GM12878 (cell line): ENCODE results near the gene CCDC24. TPM values are rescaled to one million over a fixed set of nuclear protein-coding genes. Genes with fewer than 3 reads are reported as not detected.

Experiments
- ATAC-seq: fragments of 200-7000 bp; cut with Tn5 transposase; 3 replicates; pipeline ENCODE4 v1.9.1; 2020; ENCODE audit warnings: mild to moderate bottlenecking, moderate library complexity
- BruUV-seq: library from RNA; stranded (reverse); fragments of 400-500 nt; replicated peaks from 2 replicates; lab custom pipeline; 2021; lab: Mats Ljungman, UMichigan
- CTCF ChIA-PET: fragments of 300-600 bp; sonication (Branson Sonifier 250); formaldehyde crosslinking; extraction: SDS; loops from one replicate; lab custom pipeline; 2021; ENCODE audit warnings: inconsistent platforms; lab: Yijun Ruan, JAX
- POLR2A ChIA-PET: fragments of 350-600 bp; formaldehyde crosslinking; extraction: SDS; loops from one replicate; lab custom pipeline; 2021; ENCODE audit warnings: inconsistent platforms; lab: Charles Lee
- RAD21 ChIA-PET: fragments of 300-600 bp; sonication (Branson Sonifier 250); formaldehyde crosslinking; loops from one replicate; lab custom pipeline; 2023; ENCODE audit warnings: antibody characterized with exemption; ENCODE audit not compliant: unreplicated experiment; lab: Charles Lee
- SMC1A ChIA-PET: fragments of 300-600 bp; sonication (Branson Sonifier 250); formaldehyde crosslinking; loops from one replicate; lab custom pipeline; 2023; ENCODE audit not compliant: unreplicated experiment, uncharacterized antibody; lab: Charles Lee
- DNase-seq: peaks from one replicate; pipeline ENCODE4 v3.0.0-alpha.2; 2011; ENCODE audit warnings: low read depth, low spot score
- FAIRE-seq: peaks from 3 replicates; lab custom pipeline; 2011; peaks lifted over from hg19 to GRCh38; lab: Jason Lieb, UNC
- H2AFZ ChIP-seq: 2 replicates; pipeline ENCODE4 v1.6.0; 2011; ENCODE audit warnings: low read depth, low read length, control low read depth; ENCODE audit not compliant: control insufficient read depth
- H3K27ac ChIP-seq: 2 replicates; pipeline ENCODE4 v1.5.1; 2011; ENCODE audit warnings: control low read depth; ENCODE audit not compliant: control insufficient read depth, insufficient read depth
- H3K27me3 ChIP-seq, 2 experiments: replicated peaks in 1 of 2; 2 replicates each; pipeline versions ENCODE4 v1.6.0 to v1.6.1; 2011; ENCODE audit warnings: low read length in 1 of 2; ENCODE audit not compliant: control insufficient read depth in 2 of 2, insufficient read depth in 2 of 2
- H3K36me3 ChIP-seq, 2 experiments: 2 replicates each; pipeline ENCODE4 v1.5.1; 2011; ENCODE audit warnings: low read length in 1 of 2; ENCODE audit not compliant: control insufficient read depth in 2 of 2, insufficient read depth in 2 of 2
- H3K4me1 ChIP-seq: 2 replicates; pipeline ENCODE4 v1.6.1; 2011; ENCODE audit warnings: mild to moderate bottlenecking, low read length, moderate library complexity, mixed read lengths; ENCODE audit not compliant: control insufficient read depth, insufficient read depth
- H3K4me2 ChIP-seq: 2 replicates; pipeline ENCODE4 v1.6.0; 2011; ENCODE audit warnings: control low read depth; ENCODE audit not compliant: control insufficient read depth, insufficient read depth
- H3K4me3 ChIP-seq: fragments of 200-600 bp; sonication (generic); 2 replicates; pipeline ENCODE4 v1.5.1; 2016
- H3K79me2 ChIP-seq: 2 replicates; pipeline ENCODE4 v1.6.0; 2011; ENCODE audit warnings: low read length; ENCODE audit not compliant: control insufficient read depth, insufficient read depth
- H3K9ac ChIP-seq: 2 replicates; pipeline ENCODE4 v1.8.0; 2011; ENCODE audit warnings: low read length, control low read depth, mixed read lengths; ENCODE audit not compliant: control insufficient read depth, insufficient read depth
- H3K9me3 ChIP-seq: replicated peaks from 3 replicates; pipeline ENCODE4 v1.5.1; 2011; ENCODE audit warnings: mild to moderate bottlenecking, low read length; ENCODE audit not compliant: control insufficient read depth, insufficient read depth
- H4K20me1 ChIP-seq: 2 replicates; pipeline ENCODE4 v1.6.0; 2011; ENCODE audit not compliant: control insufficient read depth, insufficient read depth
- BHLHE40 ChIP-seq, 2 experiments: fragments of 450-650 bp in 1 of 2; IDR thresholded peaks; 2 replicates each; pipeline ENCODE4 v1.6.1; 2011 to 2017; ENCODE audit warnings: low read depth in 2 of 2, borderline replicate concordance in 1 of 2, improper control_type of control experiment in 1 of 2, low read length in 1 of 2, mild to moderate bottlenecking in 1 of 2
- CBFB ChIP-seq: IDR thresholded peaks from 2 replicates; pipeline ENCODE4 v1.6.1; 2016; ENCODE audit warnings: antibody characterized with exemption, low read depth
- CHD1 ChIP-seq: IDR thresholded peaks from 2 replicates; pipeline ENCODE4 v1.6.1; 2012; ENCODE audit warnings: low read depth, low read length, improper control_type of control experiment
- FOXK2 ChIP-seq: fragments of 450-650 bp; IDR thresholded peaks from 2 replicates; pipeline ENCODE4 v1.6.1; 2017; ENCODE audit warnings: mild to moderate bottlenecking, moderate library complexity
- GATAD2B ChIP-seq: fragments of 450-650 bp; conservative IDR thresholded peaks from 2 replicates; pipeline ENCODE4 v1.6.1; 2017; ENCODE audit warnings: low read depth, mild to moderate bottlenecking, moderate library complexity
- HDAC6 ChIP-seq: fragments of 200-600 bp; sonication (generic); IDR thresholded peaks from one replicate; pipeline ENCODE4 v1.8.0; 2017; ENCODE audit warnings: antibody characterized with exemption; ENCODE audit not compliant: unreplicated experiment
- JUND ChIP-seq: IDR thresholded peaks from 2 replicates; pipeline ENCODE4 v1.6.1; 2012; ENCODE audit warnings: low read depth, mild to moderate bottlenecking, low read length, improper control_type of control experiment, moderate library complexity
- KDM1A ChIP-seq: fragments of 200-600 bp; sonication (generic); IDR thresholded peaks from 2 replicates; pipeline ENCODE4 v1.6.1; 2016; ENCODE audit warnings: borderline replicate concordance
- MTA3 ChIP-seq: IDR thresholded peaks from 2 replicates; pipeline ENCODE4 v1.6.1; 2012; ENCODE audit warnings: low read length, inconsistent platforms, borderline replicate concordance
- NFYB ChIP-seq: IDR thresholded peaks from 2 replicates; pipeline ENCODE4 v1.6.1; 2011; ENCODE audit warnings: low read depth, mild to moderate bottlenecking, low read length, improper control_type of control experiment, moderate library complexity; ENCODE audit not compliant: insufficient read depth
- POLR2A ChIP-seq: IDR thresholded peaks from 2 replicates; pipeline ENCODE4 v1.6.1; 2011; ENCODE audit warnings: low read depth, mild to moderate bottlenecking, low read length
- RAD21 ChIP-seq: IDR thresholded peaks from 2 replicates; pipeline ENCODE4 v1.6.1; 2011; ENCODE audit warnings: mild to moderate bottlenecking, low read depth, low read length, moderate library complexity; ENCODE audit not compliant: insufficient read depth
- RB1 ChIP-seq: fragments of 450-650 bp; formaldehyde crosslinking; IDR thresholded peaks from 2 replicates; pipeline ENCODE4 v1.6.1; 2017; ENCODE audit warnings: mild to moderate bottlenecking, borderline replicate concordance
- RELA ChIP-seq: fragments of 450-650 bp; IDR thresholded peaks from 2 replicates; pipeline ENCODE4 v1.8.0; 2014; ENCODE audit warnings: borderline replicate concordance; ENCODE audit not compliant: partially characterized antibody
- SRF ChIP-seq, 2 experiments: IDR thresholded peaks; 2 replicates each; pipeline ENCODE4 v1.6.1; 2011; ENCODE audit warnings: low read depth in 2 of 2, low read length in 2 of 2, mild to moderate bottlenecking in 1 of 2, moderate library complexity in 1 of 2
- TBL1XR1 ChIP-seq: IDR thresholded peaks from 2 replicates; pipeline ENCODE4 v1.6.1; 2012; ENCODE audit warnings: low read depth, low read length, improper control_type of control experiment
- TCF12 ChIP-seq: IDR thresholded peaks from 2 replicates; pipeline ENCODE4 v1.6.1; 2011; ENCODE audit warnings: low read depth, mild to moderate bottlenecking, low read length
- WGBS: methylation state at CpG from one replicate; pipeline ENCODE4 v1.1.6; 2016; ENCODE audit warnings: low lambda C conversion rate; ENCODE audit not compliant: insufficient replicate concordance, insufficient coverage; ENCODE audit errors: missing lambda C conversion rate; 5-methylcytosine and 5-hydroxymethylcytosine counted together
- in situ Hi-C: fragments of 300-500 bp; cut with MboI; formaldehyde crosslinking; loops from 9 replicates; pipeline ENCODE4 v1.14.3; 2018; ENCODE audit warnings: mixed read lengths
- intact Hi-C: fragments of 100-400 bp; cut with micrococcal nuclease; formaldehyde crosslinking; loops from one replicate; pipeline ENCODE4 v1.14.2; 2022; ENCODE audit not compliant: unreplicated experiment
- polyA plus RNA-seq, 11 experiments: library from polyadenylated mRNA; depleted of rRNA in 4 of 11; unstranded in 6 of 11; stranded (reverse) in 5 of 11; fragments of >200 nt; fragmentation: Nextera tagmentation in 4 of 11; fragmentation: Illumina TruSeq in 1 of 11; extraction: Ambion mirVana in 4 of 11; extraction: Trizol in 1 of 11; gene quantifications; 1 replicate in 1 of 11; 2 replicates in 10 of 11; pipeline versions ENCODE4 v1.2.1 to v1.2.3, GENCODE V29; 2011 to 2016; ENCODE audit warnings: inconsistent platforms in 2 of 11, missing spikeins in 2 of 11, low read depth in 1 of 11
- total RNA-seq, 4 experiments: library from RNA; depleted of rRNA in 3 of 4; stranded (reverse); fragments of >200 nt in 3 of 4; fragmentation: Illumina TruSeq in 1 of 4; extraction: Trizol in 1 of 4; gene quantifications; 2 replicates each; pipeline versions ENCODE4 v1.2.1 to v1.2.3, GENCODE V29; 2013 to 2021
- TF ChIP-seq, protein P1 (sequence below): IDR thresholded peaks from 2 replicates; pipeline ENCODE4 v1.6.1; 2012; ENCODE audit warnings: low read depth, low read length, improper control_type of control experiment

The CCDC24 gene
- total and polyA plus RNA-seq, 10 of the 15 experiments (the other 5 are each of a cell fraction or from before 2014, with no cell fraction given): 0.18 to 3.1 (median 1.6) TPM; not detected in 1

DNA sequence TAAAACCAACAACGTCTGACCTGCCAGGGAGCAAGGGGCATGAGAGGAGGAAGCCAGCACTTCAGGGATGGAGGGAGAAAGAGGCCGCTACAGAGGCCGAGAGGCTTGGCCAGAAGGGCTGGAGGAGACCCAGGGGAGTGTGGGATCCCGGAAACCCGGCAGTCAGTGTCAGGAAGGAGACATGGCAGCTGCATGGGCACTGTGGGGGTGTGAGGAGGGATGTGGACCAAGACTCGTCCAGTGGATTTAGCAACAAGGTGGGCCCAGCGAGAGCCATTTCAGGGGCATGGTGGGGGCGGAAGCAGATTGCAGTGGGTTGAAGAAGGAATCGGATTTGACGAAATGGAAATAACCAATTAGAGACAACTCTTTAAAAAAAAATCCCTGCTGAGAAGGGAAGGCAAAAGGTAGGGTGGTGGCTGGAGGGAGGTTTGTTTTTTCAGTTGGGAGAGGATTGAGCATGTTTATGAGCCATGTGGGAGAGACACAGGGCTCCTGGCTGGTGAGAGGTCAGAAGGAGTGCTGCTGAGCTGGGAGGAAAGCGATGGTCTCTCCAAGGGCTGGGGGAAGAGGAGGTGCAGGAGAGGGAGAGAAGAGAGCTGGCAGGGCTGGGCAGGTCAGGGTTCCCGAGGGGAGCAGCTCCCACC, 8.0 kb upstream of the CCDC24 start:
- TF ChIP-seq CHD1 (no peak), TCF12 (no peak), CBFB (no peak), MTA3 (no peak), TBL1XR1 (no peak), RELA (no peak), NFYB (no peak), SRF (IDR thresholded peaks at IDR 0.05; ENCODE audit: low read depth in 2 of 2, low read length in 2 of 2) (no peak), FOXK2 (no peak), GATAD2B (no peak), JUND (no peak), RAD21 (no peak), POLR2A (no peak), KDM1A (no peak), BHLHE40 (IDR thresholded peaks at IDR 0.05; ENCODE audit: borderline replicate concordance in 1 of 2, low read depth in 2 of 2, low read length in 1 of 2) (no peak), HDAC6 (no peak), RB1 (no peak)
- TF ChIP-seq, protein P1, sequence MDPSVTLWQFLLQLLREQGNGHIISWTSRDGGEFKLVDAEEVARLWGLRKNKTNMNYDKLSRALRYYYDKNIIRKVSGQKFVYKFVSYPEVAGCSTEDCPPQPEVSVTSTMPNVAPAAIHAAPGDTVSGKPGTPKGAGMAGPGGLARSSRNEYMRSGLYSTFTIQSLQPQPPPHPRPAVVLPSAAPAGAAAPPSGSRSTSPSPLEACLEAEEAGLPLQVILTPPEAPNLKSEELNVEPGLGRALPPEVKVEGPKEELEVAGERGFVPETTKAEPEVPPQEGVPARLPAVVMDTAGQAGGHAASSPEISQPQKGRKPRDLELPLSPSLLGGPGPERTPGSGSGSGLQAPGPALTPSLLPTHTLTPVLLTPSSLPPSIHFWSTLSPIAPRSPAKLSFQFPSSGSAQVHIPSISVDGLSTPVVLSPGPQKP: no peak
- Histone ChIP-seq H3K4me2 (no peak overlapping the region), H3K27me3 (no peaks in the 10 kb centered on the region), H3K4me3 (no peak overlapping the region), H3K9ac (no peak overlapping the region), H3K79me2 (peaks cover 18% of the 10 kb centered on the region), H2AFZ (no peak overlapping the region), H3K9me3 (no peaks in the 10 kb centered on the region), H3K4me1 (peaks cover 13% of the 10 kb centered on the region), H4K20me1 (no peaks in the 10 kb centered on the region), H3K36me3 (peaks cover 0 to 4% of the 10 kb centered on the region in 2 experiments; a peak in 3 of 4 replicates), H3K27ac (no peak overlapping the region)
- FAIRE-seq (no peak), ATAC-seq (no peak), DNase-seq (no peak)
- in situ Hi-C loops (no loop called here), intact Hi-C loops (no loop called here)
- ChIA-PET RAD21 (no interaction called here), POLR2A (no interaction called here), SMC1A (interaction anchor here (0.5 kb wide), 1 partner anchor 98 kb away, joined by 4 read pairs; no protein-coding TSS in a partner anchor), CTCF (no interaction called here)
- no TSS peak for BruUV-seq
- 96% methylated on average over 12 of the region's 12 CpGs for WGBS
